Tibial artery (tissue), 4 donors: Measurements from ENCODE around the gene ECPAS.

Source experiments
- DNase-seq, 2 donors: peaks; one replicate each; pipeline ENCODE4 v3.0.0-alpha.2; 2019
- H3K27ac ChIP-seq, 2 donors: fragments of 200-600 bp; sonication (generic) in 1 of 2; 1 replicate in 1 of 2; 2 replicates in 1 of 2; pipeline ENCODE4 v1.5.1; 2018 to 2019; ENCODE audit warnings: mild to moderate bottlenecking in 1 of 2
- H3K27me3 ChIP-seq, 2 donors: fragments of 200-600 bp; sonication (generic) in 1 of 2; one replicate each; pipeline versions ENCODE4 v1.5.1 to v1.6.0; 2016 to 2019
- H3K36me3 ChIP-seq, 3 donors: fragments of 200-600 bp; sonication (generic) in 2 of 3; one replicate each; pipeline ENCODE4 v1.5.1; 2016 to 2019; ENCODE audit warnings: mild to moderate bottlenecking in 2 of 3
- H3K4me1 ChIP-seq, 4 donors: fragments of 200-600 bp; sonication (generic) in 2 of 4; 1 replicate in 3 of 4; 2 replicates in 1 of 4; pipeline ENCODE4 v1.5.1; 2016 to 2019
- H3K4me3 ChIP-seq, 2 donors: fragments of 200-600 bp; sonication (generic) in 1 of 2; 1 replicate in 1 of 2; 2 replicates in 1 of 2; pipeline ENCODE4 v1.5.1; 2018 to 2019; ENCODE audit warnings: mild to moderate bottlenecking in 2 of 2
- H3K9me3 ChIP-seq, 3 donors: fragments of 200-600 bp; sonication (generic) in 1 of 3; one replicate each; pipeline ENCODE4 v1.5.1; 2016 to 2019
- intact Hi-C: fragments of 100-400 bp; cut with DNase I; formaldehyde crosslinking; loops from one replicate; pipeline ENCODE4 v1.15.0; 2023; ENCODE audit warnings: low total_unique reads
- TF ChIP-seq, protein P1 (sequence below), 2 experiments: fragments of 200-600 bp in 1 of 2; fragments of 450-650 bp in 1 of 2; IDR thresholded peaks; one replicate each; pipeline ENCODE4 v1.5.1; 2017 to 2019; ENCODE audit warnings: antibody characterized with exemption in 2 of 2, mild to moderate bottlenecking in 1 of 2, moderate library complexity in 1 of 2

Gene ECPAS

DNA sequence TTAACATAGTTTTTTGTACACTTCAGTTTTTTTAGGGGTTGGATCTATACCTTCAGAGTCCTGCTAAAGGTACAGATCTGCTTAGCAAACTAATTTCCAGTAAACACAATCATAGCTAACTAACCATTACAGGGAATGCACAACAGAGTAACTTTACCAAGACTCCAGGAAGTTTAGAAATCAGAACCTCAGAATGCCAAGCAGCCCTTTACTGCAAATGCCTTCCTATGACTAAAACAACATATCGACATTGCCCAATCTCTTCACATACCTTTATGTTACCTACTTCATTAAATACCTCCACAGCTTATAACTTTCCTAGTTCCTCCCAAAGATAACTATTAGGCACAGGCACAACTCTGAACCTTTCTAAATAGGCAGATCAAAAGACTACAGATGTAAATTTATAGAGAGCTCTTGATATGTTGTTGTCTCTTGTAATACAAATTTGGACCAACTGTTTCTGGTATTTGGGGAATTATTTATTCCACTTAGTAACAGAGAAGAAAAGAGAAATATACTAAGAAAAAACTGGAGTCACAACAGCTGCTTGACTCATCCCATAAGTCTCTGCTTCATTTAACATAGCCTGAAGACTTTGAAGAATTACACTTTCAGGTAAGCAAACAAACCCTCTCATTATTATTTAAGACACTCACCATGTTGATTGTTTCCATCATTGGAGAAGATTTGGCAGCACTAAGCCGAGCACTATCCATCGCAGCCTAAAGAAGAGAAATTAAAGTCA is 108.2 kb downstream of the ECPAS start:
- no peak for DNase-seq
- no peaks in the 10 kb centered on the region for H3K27me3 ChIP-seq
- no peaks in the 10 kb centered on the region for H3K9me3 ChIP-seq
- H3K4me3 ChIP-seq: no peak overlapping the region
- no peaks in the 10 kb centered on the region for H3K4me1 ChIP-seq
- intact Hi-C loops: no loop called here
- H3K36me3 ChIP-seq: peaks cover 64 to 95% (median 74%) of the 10 kb centered on the region in 3 donors
- TF ChIP-seq, protein P1, sequence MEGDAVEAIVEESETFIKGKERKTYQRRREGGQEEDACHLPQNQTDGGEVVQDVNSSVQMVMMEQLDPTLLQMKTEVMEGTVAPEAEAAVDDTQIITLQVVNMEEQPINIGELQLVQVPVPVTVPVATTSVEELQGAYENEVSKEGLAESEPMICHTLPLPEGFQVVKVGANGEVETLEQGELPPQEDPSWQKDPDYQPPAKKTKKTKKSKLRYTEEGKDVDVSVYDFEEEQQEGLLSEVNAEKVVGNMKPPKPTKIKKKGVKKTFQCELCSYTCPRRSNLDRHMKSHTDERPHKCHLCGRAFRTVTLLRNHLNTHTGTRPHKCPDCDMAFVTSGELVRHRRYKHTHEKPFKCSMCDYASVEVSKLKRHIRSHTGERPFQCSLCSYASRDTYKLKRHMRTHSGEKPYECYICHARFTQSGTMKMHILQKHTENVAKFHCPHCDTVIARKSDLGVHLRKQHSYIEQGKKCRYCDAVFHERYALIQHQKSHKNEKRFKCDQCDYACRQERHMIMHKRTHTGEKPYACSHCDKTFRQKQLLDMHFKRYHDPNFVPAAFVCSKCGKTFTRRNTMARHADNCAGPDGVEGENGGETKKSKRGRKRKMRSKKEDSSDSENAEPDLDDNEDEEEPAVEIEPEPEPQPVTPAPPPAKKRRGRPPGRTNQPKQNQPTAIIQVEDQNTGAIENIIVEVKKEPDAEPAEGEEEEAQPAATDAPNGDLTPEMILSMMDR (IDR thresholded peaks at IDR 0.05): no peak
- no peak overlapping the region for H3K27ac ChIP-seq

- intact Hi-C loops: no loop called here
- H3K36me3 ChIP-seq: peaks cover 68 to 95% (median 83%) of the 10 kb centered on the region in 3 donors
- no peaks in the 10 kb centered on the region for H3K27me3 ChIP-seq
These were observed 109.1 kb downstream of the ECPAS start for GRCh38 chr9:111375062-111375461.

DNA sequence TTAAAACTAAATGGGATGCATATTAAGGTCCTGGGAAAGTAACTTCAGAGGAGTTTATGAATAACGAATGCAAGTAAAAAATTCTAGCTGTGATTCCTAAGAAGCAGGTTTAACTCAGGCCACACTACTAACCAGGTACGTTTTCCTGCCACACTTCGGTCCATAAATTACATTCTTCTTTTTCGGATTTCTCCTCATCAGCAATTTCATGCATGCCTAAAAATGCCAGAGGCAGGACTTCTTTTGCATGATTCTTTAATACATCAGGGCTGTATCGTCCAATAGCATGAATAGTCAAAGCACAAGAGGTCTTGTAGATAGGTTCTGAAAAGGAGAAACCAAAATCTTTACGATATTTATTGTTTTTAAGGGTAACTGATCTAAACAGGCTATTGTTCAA is 111.9 kb downstream of the ECPAS start:
- TF ChIP-seq, protein P1 (IDR thresholded peaks at IDR 0.05): no peak
- H3K9me3 ChIP-seq: no peaks in the 10 kb centered on the region
- intact Hi-C loops: no loop called here
- H3K4me3 ChIP-seq: no peak overlapping the region
- H3K36me3 ChIP-seq: peaks cover 79 to 97% (median 95%) of the 10 kb centered on the region in 3 donors
- no peaks in the 10 kb centered on the region for H3K4me1 ChIP-seq
- no peak for DNase-seq
- no peak overlapping the region for H3K27ac ChIP-seq
- H3K27me3 ChIP-seq: no peaks in the 10 kb centered on the region

More at GRCh38 chr9:111375062-111375461, 109.1 kb downstream of the ECPAS start:
- Histone ChIP-seq H3K4me1 (no peaks in the 10 kb centered on the region), H3K27ac (no peak overlapping the region), H3K9me3 (no peaks in the 10 kb centered on the region), H3K4me3 (no peak overlapping the region)
- no peak for DNase-seq
- TF ChIP-seq, protein P1 (IDR thresholded peaks at IDR 0.05): no peak

GRCh38 chr9:111366978-111367377 is 117.2 kb downstream of the ECPAS start:
- no peaks in the 10 kb centered on the region for H3K4me1 ChIP-seq
- H3K27ac ChIP-seq: no peak overlapping the region
- H3K9me3 ChIP-seq: no peaks in the 10 kb centered on the region
- no peaks in the 10 kb centered on the region for H3K27me3 ChIP-seq
- TF ChIP-seq, protein P1 (IDR thresholded peaks at IDR 0.05): no peak
- DNase-seq: no peak
- intact Hi-C loops: no loop called here
- H3K4me3 ChIP-seq: no peak overlapping the region
- H3K36me3 ChIP-seq: peaks cover 79 to 100% (median 95%) of the 10 kb centered on the region in 3 donors

- TF ChIP-seq, protein P1 (IDR thresholded peaks at IDR 0.05): no peak
- Histone ChIP-seq H3K4me3 (no peak overlapping the region), H3K9me3 (no peaks in the 10 kb centered on the region), H3K36me3 (peaks cover 37 to 69% (median 60%) of the 10 kb centered on the region in 3 donors), H3K27ac (no peak overlapping the region), H3K4me1 (no peaks in the 10 kb centered on the region), H3K27me3 (no peaks in the 10 kb centered on the region)
- no peak for DNase-seq
- intact Hi-C loops: no loop called here
These were observed 121.7 kb downstream of the ECPAS start for GRCh38 chr9:111362526-111362925.
